Endothelial cell of umbilical vein (primary cell): ENCODE data around the gene MYH9. TPM values are rescaled to one million over a fixed set of nuclear protein-coding genes. Genes with fewer than 3 reads are reported as not detected.

Experiments used
- BruUV-seq: library from RNA; stranded (reverse); fragments of 400-500 nt; replicated peaks from 2 replicates; lab custom pipeline; 2021; lab: Mats Ljungman, UMichigan
- CTCF ChIA-PET: fragments of 300-600, 350-600 bp; sonication (Branson Sonifier 250); formaldehyde crosslinking; loops from one replicate; lab custom pipeline; 2021; ENCODE audit warnings: antibody characterized with exemption, inconsistent platforms; lab: Charles Lee
- POLR2A ChIA-PET: fragments of 300-600, 350-600 bp; sonication (Branson Sonifier 250); formaldehyde crosslinking; loops from one replicate; lab custom pipeline; 2021; ENCODE audit warnings: antibody characterized with exemption, inconsistent platforms; lab: Charles Lee
- DNase-seq: peaks from one replicate; pipeline ENCODE4 v3.0.0-alpha.2; 2011; ENCODE audit warnings: low read depth, low spot score
- FAIRE-seq: peaks from 2 replicates; lab custom pipeline; 2011; peaks lifted over from hg19 to GRCh38; lab: Jason Lieb, UNC
- H2AFZ ChIP-seq: 2 replicates; pipeline ENCODE4 v1.6.0; 2012; ENCODE audit warnings: low read depth, low read length, control low read depth, inconsistent platforms
- H3K27ac ChIP-seq: 2 replicates; pipeline ENCODE4 v1.5.1; 2011; ENCODE audit warnings: low read depth, mild to moderate bottlenecking, control low read depth, low read length, moderate library complexity; ENCODE audit not compliant: insufficient read depth
- H3K27me3 ChIP-seq, 2 experiments: 2 replicates each; pipeline versions ENCODE4 v1.6.0 to v1.6.1; 2011; ENCODE audit warnings: low read length in 2 of 2, mixed read lengths in 1 of 2; ENCODE audit not compliant: control insufficient read depth in 2 of 2, insufficient read depth in 2 of 2
- H3K36me3 ChIP-seq, 2 experiments: 2 replicates in 1 of 2; 3 replicates in 1 of 2; pipeline ENCODE4 v1.5.1; 2011; ENCODE audit warnings: low read length in 2 of 2, mild to moderate bottlenecking in 1 of 2, moderate library complexity in 1 of 2; ENCODE audit not compliant: control insufficient read depth in 2 of 2, insufficient read depth in 2 of 2; ENCODE audit errors: extremely low read depth in 1 of 2
- H3K4me1 ChIP-seq: 3 replicates; pipeline ENCODE4 v1.5.1; 2011; ENCODE audit warnings: mild to moderate bottlenecking, low read length; ENCODE audit not compliant: control insufficient read depth, insufficient read depth; ENCODE audit errors: extremely low read depth
- H3K4me2 ChIP-seq: 2 replicates; pipeline ENCODE4 v1.6.1; 2011; ENCODE audit warnings: low read length, control low read depth, mixed read lengths; ENCODE audit not compliant: insufficient read depth
- H3K4me3 ChIP-seq, 3 experiments: fragments of 200-600 bp in 1 of 3; sonication (generic), shearing (Covaris generic) in 1 of 3; replicated peaks in 1 of 3; 2 replicates each; pipeline ENCODE4 v1.5.1; 2011 to 2016; ENCODE audit warnings: control low read depth in 3 of 3, low read length in 3 of 3, mild to moderate bottlenecking in 2 of 3, inconsistent platforms in 1 of 3, low read depth in 1 of 3, moderate library complexity in 1 of 3; ENCODE audit not compliant: insufficient read depth in 1 of 3
- H3K79me2 ChIP-seq: 2 replicates; pipeline ENCODE4 v1.6.0; 2012; ENCODE audit warnings: low read length, inconsistent platforms; ENCODE audit not compliant: control insufficient read depth, insufficient read depth
- H3K9ac ChIP-seq: replicated peaks from 2 replicates; pipeline ENCODE3; 2011; ENCODE audit warnings: low read length, control low read depth; ENCODE audit not compliant: insufficient read depth; ENCODE audit errors: extremely low read depth
- H3K9me1 ChIP-seq: replicated peaks from 3 replicates; pipeline ENCODE4 v1.6.0; 2011; ENCODE audit warnings: mild to moderate bottlenecking, low read length; ENCODE audit not compliant: control insufficient read depth, insufficient read depth; ENCODE audit errors: extremely low read depth
- H3K9me3 ChIP-seq: replicated peaks from 2 replicates; pipeline ENCODE4 v1.5.1; 2012; ENCODE audit warnings: low read length, inconsistent platforms; ENCODE audit not compliant: control insufficient read depth, insufficient read depth
- H4K20me1 ChIP-seq: replicated peaks from 2 replicates; pipeline ENCODE3; 2011; ENCODE audit warnings: mild to moderate bottlenecking, low read length; ENCODE audit not compliant: control insufficient read depth, insufficient read depth; ENCODE audit errors: extremely low read depth
- EZH2 ChIP-seq: IDR thresholded peaks from 2 replicates; pipeline ENCODE4 v1.6.1; 2012; ENCODE audit warnings: borderline replicate concordance, low read depth, mild to moderate bottlenecking, moderate library complexity, low read length, inconsistent platforms; ENCODE audit not compliant: severe bottlenecking
- FOS ChIP-seq: IDR thresholded peaks from 2 replicates; pipeline ENCODE4 v1.6.1; 2011; ENCODE audit warnings: mild to moderate bottlenecking, low read length, moderate library complexity, borderline replicate concordance; ENCODE audit not compliant: insufficient read depth
- GATA2 ChIP-seq: IDR thresholded peaks from 2 replicates; pipeline ENCODE4 v1.7.0; 2011; ENCODE audit warnings: low read depth, mild to moderate bottlenecking, moderate library complexity, mixed read lengths, low read length; ENCODE audit not compliant: insufficient read length, insufficient read depth
- JUN ChIP-seq: IDR thresholded peaks from 2 replicates; pipeline ENCODE4 v1.6.1; 2011; ENCODE audit warnings: borderline replicate concordance, low read depth; ENCODE audit not compliant: insufficient read length, insufficient read depth
- MAX ChIP-seq: IDR thresholded peaks from 2 replicates; pipeline ENCODE4 v1.6.1; 2011; ENCODE audit not compliant: insufficient read depth, insufficient read length
- MYC ChIP-seq: IDR thresholded peaks from one replicate; pipeline ENCODE4 v1.6.1; 2011; ENCODE audit warnings: mild to moderate bottlenecking, low read depth, low read length
- POLR2A ChIP-seq: IDR thresholded peaks from 2 replicates; pipeline ENCODE4 v1.6.1; 2012; ENCODE audit warnings: low read depth, mild to moderate bottlenecking, control low read depth, low read length
- POLR2AphosphoS5 ChIP-seq: IDR thresholded peaks from 2 replicates; pipeline ENCODE4 v1.6.1; 2012; ENCODE audit warnings: low read depth, mild to moderate bottlenecking, control low read depth, low read length, moderate library complexity; ENCODE audit not compliant: insufficient read depth
- dilution Hi-C: fragments of 300-500 bp; cut with MboI; formaldehyde crosslinking; loops from one replicate; pipeline ENCODE4 v1.15.0; 2019; ENCODE audit warnings: low sequenced_read_pairs; ENCODE audit not compliant: extremely low pct_ligation_motif_present
- intact Hi-C: fragments of 100-400 bp; cut with micrococcal nuclease; formaldehyde crosslinking; loops from one replicate; pipeline ENCODE4 v1.10.0; 2022
- polyA plus RNA-seq, 4 experiments: library from polyadenylated mRNA; depleted of rRNA in 3 of 4; stranded (reverse) in 3 of 4; unstranded in 1 of 4; fragments of >200 nt; gene quantifications; 2 replicates each; pipeline versions ENCODE4 v1.2.1 to v1.2.3, GENCODE V29; 2011 to 2012; ENCODE audit warnings: missing spikeins in 1 of 4
- total RNA-seq: library from RNA; stranded (reverse); gene quantifications from 2 replicates; pipeline ENCODE4 v1.2.3, GENCODE V29; 2021
- TF ChIP-seq, protein P1 (sequence below), 2 donors: IDR thresholded peaks; 1 replicate in 1 of 2; 2 replicates in 1 of 2; pipeline ENCODE4 v1.5.1; 2011; ENCODE audit warnings: low read length in 2 of 2, mild to moderate bottlenecking in 2 of 2, moderate library complexity in 2 of 2, control low read depth in 1 of 2, inconsistent platforms in 1 of 2, low read depth in 1 of 2; ENCODE audit not compliant: insufficient read depth in 1 of 2; ENCODE audit errors: extremely low read depth in 1 of 2

The MYH9 gene
- total and polyA plus RNA-seq, 2 donors (not counting 3 experiments of a cell fraction or from before 2014, with no cell fraction given): 188 to 1,413 TPM

- H3K27me3 ChIP-seq: no peaks in the 10 kb centered on the region
- CTCF ChIA-PET: interaction anchor here (1.4 to 2.7 kb wide), 3 partner anchors 9 to 186 kb away, joined by 3 to 12 read pairs (median 5); no protein-coding TSS in a partner anchor
These were observed 103.6 kb downstream of the MYH9 start for GRCh38 chr22:36284171-36284571.

More at GRCh38 chr22:36284171-36284571, 103.6 kb downstream of the MYH9 start:
- no peaks in the 10 kb centered on the region for H4K20me1 ChIP-seq
- intact Hi-C loops: no loop called here
- dilution Hi-C loops: no loop called here
- no peak overlapping the region for H3K9ac ChIP-seq
- no peaks in the 10 kb centered on the region for H3K4me1 ChIP-seq
- no peak overlapping the region for H3K27ac ChIP-seq
- DNase-seq (no peak), FAIRE-seq (no peak)
- no peak overlapping the region for H3K4me3 ChIP-seq
- no peaks in the 10 kb centered on the region for H3K9me3 ChIP-seq
- BruUV-seq: no TSS peak
- TF ChIP-seq POLR2AphosphoS5: no peak
- no peak for TF ChIP-seq MYC
- TF ChIP-seq MAX: no peak
- no peak for TF ChIP-seq JUN
- no peak for TF ChIP-seq EZH2
- no peak for TF ChIP-seq FOS
- TF ChIP-seq GATA2: no peak
- TF ChIP-seq, protein P1, sequence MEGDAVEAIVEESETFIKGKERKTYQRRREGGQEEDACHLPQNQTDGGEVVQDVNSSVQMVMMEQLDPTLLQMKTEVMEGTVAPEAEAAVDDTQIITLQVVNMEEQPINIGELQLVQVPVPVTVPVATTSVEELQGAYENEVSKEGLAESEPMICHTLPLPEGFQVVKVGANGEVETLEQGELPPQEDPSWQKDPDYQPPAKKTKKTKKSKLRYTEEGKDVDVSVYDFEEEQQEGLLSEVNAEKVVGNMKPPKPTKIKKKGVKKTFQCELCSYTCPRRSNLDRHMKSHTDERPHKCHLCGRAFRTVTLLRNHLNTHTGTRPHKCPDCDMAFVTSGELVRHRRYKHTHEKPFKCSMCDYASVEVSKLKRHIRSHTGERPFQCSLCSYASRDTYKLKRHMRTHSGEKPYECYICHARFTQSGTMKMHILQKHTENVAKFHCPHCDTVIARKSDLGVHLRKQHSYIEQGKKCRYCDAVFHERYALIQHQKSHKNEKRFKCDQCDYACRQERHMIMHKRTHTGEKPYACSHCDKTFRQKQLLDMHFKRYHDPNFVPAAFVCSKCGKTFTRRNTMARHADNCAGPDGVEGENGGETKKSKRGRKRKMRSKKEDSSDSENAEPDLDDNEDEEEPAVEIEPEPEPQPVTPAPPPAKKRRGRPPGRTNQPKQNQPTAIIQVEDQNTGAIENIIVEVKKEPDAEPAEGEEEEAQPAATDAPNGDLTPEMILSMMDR (IDR thresholded peaks at IDR 0.05; ENCODE audit: extremely low read depth in 1 of 2, insufficient read depth in 1 of 2, low read depth in 1 of 2, low read length in 2 of 2): no peak
- no peak for TF ChIP-seq POLR2A
- peaks cover 2% of the 10 kb centered on the region for H3K79me2 ChIP-seq
- peaks cover 60 to 74% of the 10 kb centered on the region in 2 experiments for H3K36me3 ChIP-seq
- no peaks in the 10 kb centered on the region for H3K9me1 ChIP-seq
- no peak overlapping the region for H3K4me2 ChIP-seq
- POLR2A ChIA-PET: no interaction called here
- no peak overlapping the region for H2AFZ ChIP-seq
